ENCODE results near the gene HACL1. TPM values are rescaled to one million over a fixed set of nuclear protein-coding genes. Genes with fewer than 3 reads are reported as not detected.

Gene HACL1
- 24.1 and 24.9 TPM in 2 replicates for total RNA-seq (2012; rRNA removed)

DNA sequence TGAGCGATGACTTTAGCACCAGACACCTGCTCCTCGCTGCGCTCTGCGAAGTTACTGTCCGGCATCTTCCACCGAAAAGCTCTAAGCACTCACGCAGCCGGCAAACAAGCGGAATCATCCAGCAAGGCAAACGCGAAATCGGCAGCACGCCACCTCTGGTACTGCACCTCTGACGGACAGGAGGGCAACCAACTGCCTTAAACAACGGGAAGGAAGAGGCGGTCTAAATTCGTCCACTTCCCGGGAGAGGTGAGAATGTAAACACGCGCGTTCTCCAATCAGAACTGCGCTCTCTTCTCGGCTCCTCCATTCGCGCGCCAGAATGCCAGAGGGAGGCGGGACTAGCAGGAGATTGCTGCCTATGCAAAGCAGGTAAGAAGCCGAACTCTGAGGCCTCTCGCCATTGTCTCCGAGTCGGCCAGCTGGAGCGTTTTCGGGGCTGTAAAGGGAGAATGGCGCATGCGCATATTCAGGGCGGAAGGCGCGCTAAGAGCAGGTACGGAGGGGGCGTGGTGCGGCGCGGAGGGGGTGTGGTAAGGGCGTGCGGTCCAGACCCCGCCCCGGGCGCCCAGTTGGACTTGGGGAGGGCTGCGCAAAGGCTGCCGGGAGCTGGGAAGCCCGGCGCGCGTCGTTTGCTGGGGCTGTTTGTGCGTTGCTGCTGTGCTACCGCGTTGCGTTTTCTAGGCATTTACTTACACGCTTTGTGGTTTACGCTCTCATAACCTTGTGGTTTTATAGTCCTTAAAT is at the start of gene HACL1, which contains the start of gene BTD:
TSS of gene HACL1 (minus strand) at position 171 of the 747 bp plus-strand sequence. CDS start at position 65, 106 bp downstream.
TSS of gene BTD (plus strand) at position 347 of the 747 bp plus-strand sequence. CDS start 33,695 bp downstream, outside the sequence.
- Histone ChIP-seq H3K27me3 (ENCODE audit: control insufficient read depth, insufficient read depth, low read length) (no peaks in the 10 kb centered on the region), H3K4me2 (ENCODE audit: low read length) (peak within 1 kb of the TSS; percentile 95), H3K9ac (ENCODE audit: low read depth, low read length) (peak within 1 kb of the TSS; percentile 90), H3K4me1 (ENCODE audit: control insufficient read depth, insufficient read depth, low read length) (peaks cover 11% of the 10 kb centered on the region), H3K9me3 (replicated peaks; ENCODE audit: low read length) (no peaks in the 10 kb centered on the region), H3K4me3 (ENCODE audit: low read length) (peak within 1 kb of the TSS; percentile 89), H3K36me3 (ENCODE audit: insufficient read depth, low read length) (peaks cover 13% of the 10 kb centered on the region)

DNA sequence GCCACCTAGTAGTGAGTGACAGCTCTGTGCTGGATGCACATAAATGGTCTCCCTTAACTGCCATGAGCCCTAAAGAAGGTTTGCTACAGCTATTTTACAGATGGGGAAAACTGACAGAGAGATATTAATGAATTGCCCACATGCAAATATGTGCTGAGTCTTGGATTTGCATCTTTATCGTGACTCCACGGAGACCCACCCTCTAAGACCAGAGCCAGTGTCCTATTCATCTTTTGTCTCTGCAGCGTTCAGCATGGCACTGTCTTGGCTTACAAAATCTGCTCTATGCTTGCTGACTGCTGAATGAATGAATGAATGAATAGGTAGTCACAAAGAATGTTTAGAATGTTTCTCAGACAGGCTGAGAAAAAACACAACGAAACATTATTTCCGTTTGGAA is 48.5 kb upstream of the HACL1 start:
- no peak overlapping the region for H3K4me3 ChIP-seq (ENCODE audit: low read length)
- no peaks in the 10 kb centered on the region for H3K36me3 ChIP-seq (ENCODE audit: insufficient read depth, low read length)
- H3K27me3 ChIP-seq (ENCODE audit: control insufficient read depth, insufficient read depth, low read length): no peaks in the 10 kb centered on the region
- H3K4me2 ChIP-seq (ENCODE audit: low read length): no peak overlapping the region
- no peak overlapping the region for H3K9ac ChIP-seq (ENCODE audit: low read depth, low read length)
- peaks cover 40% of the 10 kb centered on the region for H3K4me1 ChIP-seq (ENCODE audit: control insufficient read depth, insufficient read depth, low read length)
- no peaks in the 10 kb centered on the region for H3K9me3 ChIP-seq (replicated peaks; ENCODE audit: low read length)

DNA sequence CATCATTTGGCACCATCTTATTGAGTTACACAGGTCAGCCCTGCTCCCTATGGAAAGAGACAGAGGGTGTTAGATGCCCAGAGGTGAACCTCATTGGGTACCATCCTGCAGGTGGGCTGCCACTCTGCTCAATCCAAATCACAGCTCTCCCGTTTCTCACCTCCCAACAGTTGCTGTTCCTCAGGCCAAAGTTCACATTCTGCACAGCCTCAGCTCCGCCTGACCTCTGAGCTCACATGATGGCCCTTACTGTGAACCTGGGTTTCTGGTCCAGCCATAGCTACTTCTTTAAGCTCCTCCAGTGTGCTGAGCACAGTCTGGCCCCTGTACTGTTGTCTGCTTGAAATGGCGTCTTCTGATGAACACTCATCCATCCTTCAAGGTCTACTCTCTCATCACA is 48.0 kb upstream of the HACL1 start:
- H3K4me2 ChIP-seq (ENCODE audit: low read length): no peak overlapping the region
- H3K4me1 ChIP-seq (ENCODE audit: control insufficient read depth, insufficient read depth, low read length): peaks cover 40% of the 10 kb centered on the region
- H3K9ac ChIP-seq (ENCODE audit: low read depth, low read length): no peak overlapping the region
- H3K36me3 ChIP-seq (ENCODE audit: insufficient read depth, low read length): no peaks in the 10 kb centered on the region
- no peaks in the 10 kb centered on the region for H3K27me3 ChIP-seq (ENCODE audit: control insufficient read depth, insufficient read depth, low read length)
- H3K9me3 ChIP-seq (replicated peaks; ENCODE audit: low read length): no peaks in the 10 kb centered on the region
- no peak overlapping the region for H3K4me3 ChIP-seq (ENCODE audit: low read length)

DNA sequence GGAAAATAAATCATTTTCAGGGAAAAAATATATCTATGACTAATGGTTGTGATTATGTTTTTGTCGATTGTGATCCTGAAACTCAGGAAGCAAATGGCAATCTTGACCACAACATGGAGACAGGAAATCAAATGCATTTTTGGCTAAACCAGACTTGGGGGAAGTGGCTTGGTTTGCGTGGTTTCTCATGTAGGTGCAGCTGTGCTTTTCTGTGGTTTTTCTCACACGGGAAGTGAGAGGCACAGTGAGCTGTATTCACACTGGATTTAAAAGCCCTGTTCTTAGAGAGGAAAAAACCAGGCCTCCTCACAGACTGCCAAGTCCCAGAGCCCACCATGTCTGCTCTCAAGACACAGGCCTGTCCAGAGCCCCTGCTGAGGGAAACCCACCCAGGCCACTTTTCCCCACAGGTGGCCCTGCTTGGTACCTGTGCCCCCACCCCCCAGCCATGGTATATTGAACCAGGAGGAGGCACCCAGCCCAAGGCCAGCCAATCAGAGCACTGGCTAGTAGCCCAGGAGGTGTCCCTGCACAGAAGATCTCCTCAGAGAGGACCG is 46.3 kb upstream of the HACL1 start:
- H3K9ac ChIP-seq (ENCODE audit: low read depth, low read length): peak overlapping the region; percentile 89
- no peaks in the 10 kb centered on the region for H3K27me3 ChIP-seq (ENCODE audit: control insufficient read depth, insufficient read depth, low read length)
- H3K4me1 ChIP-seq (ENCODE audit: control insufficient read depth, insufficient read depth, low read length): peaks cover 40% of the 10 kb centered on the region
- peak overlapping the region; percentile 66 for H3K4me2 ChIP-seq (ENCODE audit: low read length)
- H3K9me3 ChIP-seq (replicated peaks; ENCODE audit: low read length): no peaks in the 10 kb centered on the region
- peak overlapping the region; percentile 17 for H3K4me3 ChIP-seq (ENCODE audit: low read length)
- H3K36me3 ChIP-seq (ENCODE audit: insufficient read depth, low read length): no peaks in the 10 kb centered on the region

DNA sequence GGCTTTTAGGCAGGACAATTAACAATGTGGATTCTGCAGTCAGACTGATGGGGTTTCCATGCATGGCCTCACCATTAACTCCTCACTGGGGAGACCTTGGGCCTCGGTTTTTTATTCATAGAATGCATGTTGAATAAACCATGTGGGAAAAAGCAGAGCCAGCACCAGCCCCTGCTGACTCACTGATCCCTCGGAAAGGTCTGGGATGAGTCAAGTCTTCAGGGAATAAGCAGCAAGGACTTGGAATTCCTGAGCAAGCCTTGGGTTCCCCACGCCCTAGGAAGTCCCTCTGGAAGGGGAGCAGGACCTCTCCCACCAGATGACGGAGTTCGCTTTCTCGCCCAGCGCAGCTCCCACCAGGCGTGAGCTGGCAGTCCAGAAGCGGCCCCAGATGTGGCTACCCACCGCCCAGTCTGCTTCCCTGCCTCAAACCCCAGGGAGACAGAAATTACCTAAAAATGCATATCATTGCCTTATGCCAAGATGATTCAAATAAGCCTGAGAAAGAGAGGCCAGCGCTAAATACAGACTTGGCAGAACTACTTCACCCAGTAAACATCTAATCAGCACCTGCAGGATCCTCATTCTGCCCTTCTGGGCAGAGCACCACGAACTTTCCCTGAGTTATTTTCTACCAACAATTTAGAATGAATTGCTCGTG is 45.6 kb upstream of the HACL1 start:
- Histone ChIP-seq H3K4me3 (ENCODE audit: low read length) (peak overlapping the region; percentile 17), H3K9ac (ENCODE audit: low read depth, low read length) (peak overlapping the region; percentile 89), H3K27me3 (ENCODE audit: control insufficient read depth, insufficient read depth, low read length) (no peaks in the 10 kb centered on the region), H3K9me3 (replicated peaks; ENCODE audit: low read length) (no peaks in the 10 kb centered on the region), H3K4me1 (ENCODE audit: control insufficient read depth, insufficient read depth, low read length) (peaks cover 40% of the 10 kb centered on the region), H3K36me3 (ENCODE audit: insufficient read depth, low read length) (no peaks in the 10 kb centered on the region), H3K4me2 (ENCODE audit: low read length) (peak overlapping the region; percentile 66)

DNA sequence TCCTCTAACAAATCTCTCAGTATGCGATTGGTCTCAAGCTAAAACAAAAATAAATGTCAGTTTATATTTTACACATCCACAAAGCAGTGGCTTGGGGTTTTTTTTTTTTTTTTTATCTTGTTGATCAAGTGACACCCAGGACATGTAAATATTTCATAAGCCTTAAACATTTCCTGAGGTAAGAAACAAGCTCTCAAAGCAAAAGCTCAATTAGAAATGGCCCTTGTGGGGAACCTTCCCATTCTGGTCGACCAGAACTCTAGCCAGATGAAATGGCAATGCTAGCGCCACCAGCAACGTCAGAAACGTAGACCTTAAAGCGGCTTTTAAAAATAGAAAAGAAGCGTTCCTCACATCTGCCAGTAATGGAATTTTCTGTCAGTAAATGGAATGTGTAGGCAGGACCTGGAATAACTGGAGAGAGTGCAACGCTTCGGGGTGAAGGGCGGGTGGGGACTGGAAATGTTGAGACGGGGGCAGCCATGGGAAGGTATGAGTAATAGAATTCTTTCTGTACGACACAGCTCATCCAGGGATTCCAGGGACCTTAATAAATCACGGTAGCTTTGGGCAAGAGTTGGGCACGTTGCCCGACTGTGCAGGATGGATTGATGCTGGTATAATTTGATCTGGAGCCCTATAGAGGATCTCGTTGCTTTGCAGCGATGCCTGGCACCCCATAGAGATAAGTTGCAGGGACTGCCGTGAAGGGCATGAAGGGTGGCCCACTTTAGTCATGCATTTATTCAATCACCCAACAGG is 44.6 kb upstream of the HACL1 start:
- peak overlapping the region; percentile 66 for H3K4me2 ChIP-seq (ENCODE audit: low read length)
- no peaks in the 10 kb centered on the region for H3K27me3 ChIP-seq (ENCODE audit: control insufficient read depth, insufficient read depth, low read length)
- peak overlapping the region; percentile 4 for H3K4me3 ChIP-seq (ENCODE audit: low read length)
- H3K9me3 ChIP-seq (replicated peaks; ENCODE audit: low read length): no peaks in the 10 kb centered on the region
- H3K4me1 ChIP-seq (ENCODE audit: control insufficient read depth, insufficient read depth, low read length): peaks cover 40% of the 10 kb centered on the region
- peak overlapping the region; percentile 82 for H3K9ac ChIP-seq (ENCODE audit: low read depth, low read length)
- H3K36me3 ChIP-seq (ENCODE audit: insufficient read depth, low read length): no peaks in the 10 kb centered on the region

DNA sequence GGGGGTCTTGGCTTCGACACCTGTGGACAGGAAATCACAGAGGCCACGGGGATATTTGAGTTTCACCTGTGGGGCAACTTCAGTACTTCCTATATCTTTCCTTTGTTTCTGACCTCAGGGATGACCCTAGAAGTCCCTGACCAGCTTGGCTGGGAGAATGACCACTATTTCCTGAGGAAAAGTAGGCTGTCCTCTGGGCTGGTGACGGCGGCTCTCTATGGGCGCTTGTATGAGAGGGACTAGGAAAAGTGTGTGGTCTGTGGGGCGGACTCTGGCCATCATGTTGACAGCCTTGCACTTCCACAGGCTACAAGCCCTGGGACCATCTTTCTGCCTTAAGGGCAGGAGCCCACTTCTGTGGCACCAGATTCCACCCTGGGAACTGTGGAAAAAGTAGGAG is 43.9 kb upstream of the HACL1 start:
- peaks cover 40% of the 10 kb centered on the region for H3K4me1 ChIP-seq (ENCODE audit: control insufficient read depth, insufficient read depth, low read length)
- peak overlapping the region; percentile 82 for H3K9ac ChIP-seq (ENCODE audit: low read depth, low read length)
- peak overlapping the region; percentile 66 for H3K4me2 ChIP-seq (ENCODE audit: low read length)
- no peaks in the 10 kb centered on the region for H3K36me3 ChIP-seq (ENCODE audit: insufficient read depth, low read length)
- no peak overlapping the region for H3K4me3 ChIP-seq (ENCODE audit: low read length)
- no peaks in the 10 kb centered on the region for H3K27me3 ChIP-seq (ENCODE audit: control insufficient read depth, insufficient read depth, low read length)
- H3K9me3 ChIP-seq (replicated peaks; ENCODE audit: low read length): no peaks in the 10 kb centered on the region

DNA sequence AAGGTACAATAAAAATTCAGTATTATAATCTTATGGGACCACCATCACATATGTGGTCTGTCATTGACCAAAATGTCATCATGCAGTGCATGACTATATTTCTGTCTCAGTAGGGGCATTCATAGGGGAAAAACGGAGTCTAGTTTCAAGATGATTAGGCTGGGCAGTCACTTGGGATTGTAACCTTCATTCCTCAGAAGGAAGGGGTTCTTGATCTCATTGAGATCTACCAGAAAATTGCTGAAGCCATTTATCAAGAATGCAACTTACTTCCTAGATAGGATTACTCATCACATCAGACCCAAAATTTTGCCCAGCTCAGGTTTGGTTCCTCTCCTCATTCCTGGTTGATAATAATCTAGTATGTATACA is 37.5 kb upstream of the HACL1 start:
- H3K4me2 ChIP-seq (ENCODE audit: low read length): no peak overlapping the region
- no peak overlapping the region for H3K4me3 ChIP-seq (ENCODE audit: low read length)
- no peaks in the 10 kb centered on the region for H3K9me3 ChIP-seq (replicated peaks; ENCODE audit: low read length)
- H3K36me3 ChIP-seq (ENCODE audit: insufficient read depth, low read length): no peaks in the 10 kb centered on the region
- no peak overlapping the region for H3K9ac ChIP-seq (ENCODE audit: low read depth, low read length)
- H3K27me3 ChIP-seq (ENCODE audit: control insufficient read depth, insufficient read depth, low read length): no peaks in the 10 kb centered on the region
- peaks cover 50% of the 10 kb centered on the region for H3K4me1 ChIP-seq (ENCODE audit: control insufficient read depth, insufficient read depth, low read length)

DNA sequence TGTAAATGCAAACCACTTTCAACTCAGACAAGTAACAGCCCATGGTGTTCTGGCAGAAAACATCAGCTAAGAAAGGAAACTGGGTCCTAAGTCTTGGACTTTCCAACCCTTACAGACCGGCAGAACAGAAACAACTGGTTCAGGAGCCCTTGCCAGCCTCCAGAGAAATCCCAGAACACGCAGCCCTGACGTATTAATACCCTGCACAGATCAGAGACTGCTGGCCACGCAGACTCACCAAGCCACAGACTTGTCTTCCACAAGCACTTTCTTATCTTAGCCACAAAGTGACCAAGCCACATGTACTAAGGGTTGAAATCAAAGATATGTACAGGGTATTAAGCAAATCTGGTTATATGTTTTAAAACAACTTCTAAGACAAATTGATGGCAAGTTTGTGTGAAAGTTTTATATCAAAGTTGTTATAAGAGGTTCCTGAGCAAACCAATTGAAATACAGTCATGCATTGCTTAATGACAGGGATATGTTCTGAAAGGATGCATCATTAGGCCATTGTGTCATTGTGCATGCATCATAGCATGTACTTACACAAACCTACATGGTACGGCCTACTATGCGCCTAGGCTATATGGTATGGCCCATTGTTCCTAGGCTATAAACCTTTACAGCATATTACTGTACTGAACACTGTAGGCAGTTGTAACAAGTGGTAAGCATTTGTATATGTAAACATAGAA is 37.0 kb upstream of the HACL1 start:
- peak overlapping the region; percentile 64 for H3K9ac ChIP-seq (ENCODE audit: low read depth, low read length)
- no peak overlapping the region for H3K4me2 ChIP-seq (ENCODE audit: low read length)
- no peak overlapping the region for H3K4me3 ChIP-seq (ENCODE audit: low read length)
- H3K9me3 ChIP-seq (replicated peaks; ENCODE audit: low read length): no peaks in the 10 kb centered on the region
- no peaks in the 10 kb centered on the region for H3K36me3 ChIP-seq (ENCODE audit: insufficient read depth, low read length)
- peaks cover 55% of the 10 kb centered on the region for H3K4me1 ChIP-seq (ENCODE audit: control insufficient read depth, insufficient read depth, low read length)
- H3K27me3 ChIP-seq (ENCODE audit: control insufficient read depth, insufficient read depth, low read length): no peaks in the 10 kb centered on the region

DNA sequence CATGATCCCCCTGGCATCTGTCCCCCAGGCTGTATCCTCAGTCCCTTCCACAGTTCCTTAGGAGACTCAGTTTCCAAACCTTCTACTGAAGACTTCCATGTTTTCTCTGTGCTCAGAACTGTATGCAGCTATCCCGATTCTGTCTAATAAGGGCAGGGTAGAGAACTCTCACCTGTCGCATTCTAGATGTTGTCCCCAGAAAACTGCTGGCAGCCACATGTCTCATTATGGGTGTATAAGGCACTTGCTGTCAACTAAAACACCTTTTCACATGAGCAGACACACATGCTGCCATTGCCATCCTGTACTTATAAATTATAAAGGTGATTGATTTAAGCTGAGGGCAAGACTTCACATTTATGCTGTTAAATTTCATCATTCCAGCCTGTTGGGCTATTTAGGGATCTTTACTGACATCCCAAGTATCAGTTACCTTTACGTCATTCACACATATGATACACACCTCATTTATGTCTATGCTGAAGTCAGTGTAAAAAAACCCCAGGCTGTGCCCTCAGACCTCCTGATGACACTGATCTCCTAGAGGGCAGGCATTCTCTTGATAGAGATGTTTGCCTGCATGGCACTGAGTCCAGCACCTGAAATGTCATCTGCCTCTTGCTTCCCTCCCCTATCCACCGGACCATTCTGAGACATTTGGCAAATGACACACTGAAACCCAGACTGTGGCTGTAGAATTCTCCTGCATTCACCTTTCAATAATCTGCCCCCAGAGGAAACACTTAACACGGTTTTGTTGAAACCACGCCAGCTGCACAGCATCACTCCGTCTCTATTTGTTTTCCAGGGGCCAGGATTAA is 36.0 kb upstream of the HACL1 start:
- Histone ChIP-seq H3K27me3 (ENCODE audit: control insufficient read depth, insufficient read depth, low read length) (no peaks in the 10 kb centered on the region), H3K36me3 (ENCODE audit: insufficient read depth, low read length) (no peaks in the 10 kb centered on the region), H3K9ac (ENCODE audit: low read depth, low read length) (peak overlapping the region; percentile 64), H3K4me2 (ENCODE audit: low read length) (no peak overlapping the region), H3K9me3 (replicated peaks; ENCODE audit: low read length) (no peaks in the 10 kb centered on the region), H3K4me3 (ENCODE audit: low read length) (no peak overlapping the region), H3K4me1 (ENCODE audit: control insufficient read depth, insufficient read depth, low read length) (peaks cover 58% of the 10 kb centered on the region)

Measured in skeletal muscle satellite cell (primary cell).